Measurements from ENCODE around the gene COL6A2. TPM values are rescaled to one million over a fixed set of nuclear protein-coding genes. Genes with fewer than 3 reads are reported as not detected.

The COL6A2 gene
- total RNA-seq, 1 donor from 2014 or later: 120 TPM

- H4K20me1 ChIP-seq (ENCODE audit: insufficient read depth, low read length): peaks cover 94% of the 10 kb centered on the region
- no peak overlapping the region for H3K4me3 Mint-ChIP-seq (ENCODE audit: unreplicated experiment)
- no peaks in the 10 kb centered on the region for H3K4me1 ChIP-seq (ENCODE audit: insufficient read depth, low read length)
- no peak overlapping the region for H3K4me2 ChIP-seq (ENCODE audit: low read length)
- no peaks in the 10 kb centered on the region for H3K27me3 Mint-ChIP-seq (ENCODE audit: low read depth, unreplicated experiment)
- DNase-seq (ENCODE audit: low read depth) (no peak), FAIRE-seq (no peak)
- no peak overlapping the region for H3K9ac ChIP-seq (ENCODE audit: low read length)
- H3K79me2 ChIP-seq (ENCODE audit: insufficient read depth, low read length): peaks cover 95% of the 10 kb centered on the region
- peaks cover 27% of the 10 kb centered on the region for H3K36me3 ChIP-seq (ENCODE audit: insufficient read depth, low read length)
- H2AFZ ChIP-seq (ENCODE audit: low read depth, low read length): no peak overlapping the region
- TF ChIP-seq, protein P1, sequence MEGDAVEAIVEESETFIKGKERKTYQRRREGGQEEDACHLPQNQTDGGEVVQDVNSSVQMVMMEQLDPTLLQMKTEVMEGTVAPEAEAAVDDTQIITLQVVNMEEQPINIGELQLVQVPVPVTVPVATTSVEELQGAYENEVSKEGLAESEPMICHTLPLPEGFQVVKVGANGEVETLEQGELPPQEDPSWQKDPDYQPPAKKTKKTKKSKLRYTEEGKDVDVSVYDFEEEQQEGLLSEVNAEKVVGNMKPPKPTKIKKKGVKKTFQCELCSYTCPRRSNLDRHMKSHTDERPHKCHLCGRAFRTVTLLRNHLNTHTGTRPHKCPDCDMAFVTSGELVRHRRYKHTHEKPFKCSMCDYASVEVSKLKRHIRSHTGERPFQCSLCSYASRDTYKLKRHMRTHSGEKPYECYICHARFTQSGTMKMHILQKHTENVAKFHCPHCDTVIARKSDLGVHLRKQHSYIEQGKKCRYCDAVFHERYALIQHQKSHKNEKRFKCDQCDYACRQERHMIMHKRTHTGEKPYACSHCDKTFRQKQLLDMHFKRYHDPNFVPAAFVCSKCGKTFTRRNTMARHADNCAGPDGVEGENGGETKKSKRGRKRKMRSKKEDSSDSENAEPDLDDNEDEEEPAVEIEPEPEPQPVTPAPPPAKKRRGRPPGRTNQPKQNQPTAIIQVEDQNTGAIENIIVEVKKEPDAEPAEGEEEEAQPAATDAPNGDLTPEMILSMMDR (IDR thresholded peaks at IDR 0.05; ENCODE audit: insufficient read depth, low read depth, low read length): no peak
- no peak for TF ChIP-seq EZH2 (IDR thresholded peaks at IDR 0.05; ENCODE audit: insufficient read depth, low read length)
- H3K9me3 Mint-ChIP-seq (ENCODE audit: unreplicated experiment): no peaks in the 10 kb centered on the region
- no peak overlapping the region for H3K27ac Mint-ChIP-seq (ENCODE audit: unreplicated experiment)
- H3K36me3 Mint-ChIP-seq (ENCODE audit: low read depth, unreplicated experiment): peaks cover 26% of the 10 kb centered on the region
- H3K27me3 ChIP-seq (ENCODE audit: insufficient read depth, low read length): no peaks in the 10 kb centered on the region
- no peaks in the 10 kb centered on the region for H3K4me1 Mint-ChIP-seq (ENCODE audit: low read depth, unreplicated experiment)
- H3K9me3 ChIP-seq (ENCODE audit: insufficient read depth, low read depth, low read length): no peaks in the 10 kb centered on the region
- H3K27ac ChIP-seq (ENCODE audit: low read depth, low read length): no peak overlapping the region
- H3K4me3 ChIP-seq (ENCODE audit: insufficient read depth, low read depth, low read length): no peak overlapping the region
These were observed 11.0 kb downstream of the COL6A2 start for GRCh38 chr21:46108827-46109312.

- H3K27me3 Mint-ChIP-seq (ENCODE audit: low read depth, unreplicated experiment): no peaks in the 10 kb centered on the region
- Histone ChIP-seq H3K9ac (ENCODE audit: low read length) (no peak overlapping the region), H3K27ac (ENCODE audit: low read depth, low read length) (no peak overlapping the region), H3K4me3 (ENCODE audit: insufficient read depth, low read depth, low read length) (no peak overlapping the region), H3K4me2 (ENCODE audit: low read length) (no peak overlapping the region), H3K9me3 (ENCODE audit: insufficient read depth, low read depth, low read length) (no peaks in the 10 kb centered on the region), H3K36me3 (ENCODE audit: insufficient read depth, low read length) (peaks cover 26% of the 10 kb centered on the region), H3K79me2 (ENCODE audit: insufficient read depth, low read length) (peaks cover 89% of the 10 kb centered on the region), H2AFZ (ENCODE audit: low read depth, low read length) (no peak overlapping the region), H3K4me1 (ENCODE audit: insufficient read depth, low read length) (no peaks in the 10 kb centered on the region), H4K20me1 (ENCODE audit: insufficient read depth, low read length) (peaks cover 88% of the 10 kb centered on the region), H3K27me3 (ENCODE audit: insufficient read depth, low read length) (no peaks in the 10 kb centered on the region)
- DNase-seq (ENCODE audit: low read depth): no peak
- no peak for FAIRE-seq
- TF ChIP-seq, protein P1 (IDR thresholded peaks at IDR 0.05; ENCODE audit: insufficient read depth, low read depth, low read length): no peak
- H3K27ac Mint-ChIP-seq (ENCODE audit: unreplicated experiment): no peak overlapping the region
- no peaks in the 10 kb centered on the region for H3K9me3 Mint-ChIP-seq (ENCODE audit: unreplicated experiment)
- no peaks in the 10 kb centered on the region for H3K4me1 Mint-ChIP-seq (ENCODE audit: low read depth, unreplicated experiment)
- peaks cover 24% of the 10 kb centered on the region for H3K36me3 Mint-ChIP-seq (ENCODE audit: low read depth, unreplicated experiment)
- H3K4me3 Mint-ChIP-seq (ENCODE audit: unreplicated experiment): no peak overlapping the region
These were observed 11.7 kb downstream of the COL6A2 start for GRCh38 chr21:46109313-46110221.

Measured in astrocyte (in vitro differentiated cells and primary cell).